Glutamatergic neuron (in vitro differentiated cells): ENCODE results near the gene SPATA6. TPM values are rescaled to one million over a fixed set of nuclear protein-coding genes. Genes with fewer than 3 reads are reported as not detected.
"Not testable (repeated sequence)": the region's sequence is repeated elsewhere in the genome, so short reads cannot be mapped to it uniquely, and the experiment has no call there.

Experiments used
- DNase-seq: peaks from one replicate; pipeline ENCODE4 v3.0.0; 2022
- H3K27ac Mint-ChIP-seq: one replicate; pipeline ENCODE4 v1.8.0; 2020; ENCODE audit warnings: mild to moderate bottlenecking, mixed read lengths, inconsistent platforms; ENCODE audit not compliant: unreplicated experiment
- H3K27me3 Mint-ChIP-seq: one replicate; pipeline ENCODE4 v1.8.0; 2020; ENCODE audit warnings: mild to moderate bottlenecking, moderate library complexity, mixed read lengths, inconsistent platforms; ENCODE audit not compliant: unreplicated experiment
- H3K36me3 Mint-ChIP-seq: one replicate; pipeline ENCODE4 v1.8.0; 2020; ENCODE audit warnings: mild to moderate bottlenecking, mixed read lengths, inconsistent platforms; ENCODE audit not compliant: unreplicated experiment
- H3K4me1 Mint-ChIP-seq: one replicate; pipeline ENCODE4 v1.8.0; 2020; ENCODE audit warnings: mild to moderate bottlenecking, low read depth, mixed read lengths, inconsistent platforms; ENCODE audit not compliant: unreplicated experiment
- H3K4me3 Mint-ChIP-seq: one replicate; pipeline ENCODE4 v1.8.0; 2020; ENCODE audit warnings: mild to moderate bottlenecking, mixed read lengths, inconsistent platforms; ENCODE audit not compliant: unreplicated experiment
- H3K9me3 Mint-ChIP-seq: one replicate; pipeline ENCODE4 v1.8.0; 2020; ENCODE audit warnings: mild to moderate bottlenecking, moderate library complexity, mixed read lengths, inconsistent platforms; ENCODE audit not compliant: unreplicated experiment
- CTCF ChIP-seq: fragments of 200-600 bp; sonication (generic); IDR thresholded peaks from one replicate; pipeline ENCODE4 v1.5.0; 2021; ENCODE audit not compliant: partially characterized antibody, unreplicated experiment
- total RNA-seq: library from RNA; stranded (reverse); fragmentation: NEBNext Ultra II Directional; extraction: Animal tissue kit (Norgen Biotek cat#: 25700); gene quantifications from one replicate; pipeline ENCODE4 v1.2.1, GENCODE V29; 2021; ENCODE audit not compliant: unreplicated experiment

The SPATA6 gene
- total RNA-seq, 1 donor from 2014 or later, result 11.3 TPM

- Mint-ChIP-seq H3K27ac (no peak overlapping the region), H3K4me3 (no peak overlapping the region), H3K36me3 (peaks cover 9% of the 10 kb centered on the region), H3K9me3 (peaks cover 2% of the 10 kb centered on the region), H3K27me3 (no peaks in the 10 kb centered on the region), H3K4me1 (no peaks in the 10 kb centered on the region)
- no peak for DNase-seq
- no peak for TF ChIP-seq CTCF
These were observed 32.6 kb downstream of the SPATA6 start for GRCh38 chr1:48439380-48439779.

- not testable (repeated sequence) for H3K36me3 Mint-ChIP-seq, H3K4me1 Mint-ChIP-seq, DNase-seq, H3K27me3 Mint-ChIP-seq, H3K9me3 Mint-ChIP-seq, H3K4me3 Mint-ChIP-seq, H3K27ac Mint-ChIP-seq
These were observed 34.6 kb downstream of the SPATA6 start for GRCh38 chr1:48437379-48437778.

GRCh38 chr1:48435312-48436002 lies 36.5 kb downstream of the SPATA6 start:
- not testable (repeated sequence) for DNase-seq, H3K4me1 Mint-ChIP-seq, H3K9me3 Mint-ChIP-seq, H3K27me3 Mint-ChIP-seq, H3K36me3 Mint-ChIP-seq, H3K27ac Mint-ChIP-seq, H3K4me3 Mint-ChIP-seq

- H3K27ac Mint-ChIP-seq, result no peak overlapping the region
- H3K4me3 Mint-ChIP-seq, result no peak overlapping the region
- H3K36me3 Mint-ChIP-seq, result no peaks in the 10 kb centered on the region
- no peaks in the 10 kb centered on the region for H3K9me3 Mint-ChIP-seq
- no peaks in the 10 kb centered on the region for H3K4me1 Mint-ChIP-seq
- no peak for TF ChIP-seq CTCF
- H3K27me3 Mint-ChIP-seq, result no peaks in the 10 kb centered on the region
- DNase-seq, result no peak
These were observed 41.2 kb downstream of the SPATA6 start for GRCh38 chr1:48430832-48431231.

- H3K27ac Mint-ChIP-seq, result no peak overlapping the region
- no peaks in the 10 kb centered on the region for H3K27me3 Mint-ChIP-seq
- no peak for DNase-seq
- no peak for TF ChIP-seq CTCF
- no peaks in the 10 kb centered on the region for H3K36me3 Mint-ChIP-seq
- H3K4me1 Mint-ChIP-seq, result no peaks in the 10 kb centered on the region
- no peaks in the 10 kb centered on the region for H3K9me3 Mint-ChIP-seq
- no peak overlapping the region for H3K4me3 Mint-ChIP-seq
These were observed 50.0 kb downstream of the SPATA6 start for GRCh38 chr1:48422009-48422408.

GRCh38 chr1:48418742-48419141 lies 53.3 kb downstream of the SPATA6 start:
- no peaks in the 10 kb centered on the region for H3K4me1 Mint-ChIP-seq
- no peaks in the 10 kb centered on the region for H3K36me3 Mint-ChIP-seq

More at GRCh38 chr1:48418742-48419141, 53.3 kb downstream of the SPATA6 start:
- TF ChIP-seq CTCF, result no peak
- Mint-ChIP-seq H3K9me3 (no peaks in the 10 kb centered on the region), H3K27ac (no peak overlapping the region), H3K4me3 (no peak overlapping the region), H3K27me3 (no peaks in the 10 kb centered on the region)
- DNase-seq, result no peak
